Measurements from ENCODE around the gene TM9SF2. TPM values are rescaled to one million over a fixed set of nuclear protein-coding genes. Genes with fewer than 3 reads are reported as not detected.

The TM9SF2 gene
- total and polyA plus RNA-seq, 9 of the 15 experiments (the other 6 are each of a cell fraction or from before 2014, with no cell fraction given) = 23.3 to 83.2 (median 55.1) TPM

- H3K9ac ChIP-seq (ENCODE audit: insufficient read depth in 1 of 2, low read depth in 2 of 2, low read length in 2 of 2) = no peak overlapping the region
- no peak overlapping the region for H3K4me2 ChIP-seq (ENCODE audit: insufficient read depth, low read length)
- no peaks in the 10 kb centered on the region for H4K20me1 ChIP-seq (replicated peaks; ENCODE audit: control insufficient read depth, insufficient read depth, low read length)
- H3K27me3 ChIP-seq (ENCODE audit: control insufficient read depth in 2 of 2, insufficient read depth in 2 of 2, low read length in 2 of 2) = no peaks in the 10 kb centered on the region
- H3K4me3 ChIP-seq = no peak overlapping the region
- no peak for FAIRE-seq
- in situ Hi-C loops (cut with MboI) = no loop called here
- no peak overlapping the region for H2AFZ ChIP-seq (ENCODE audit: low read depth, low read length)
- no peaks in the 10 kb centered on the region for H3K9me1 ChIP-seq (ENCODE audit: control insufficient read depth, insufficient read depth, low read length)
- no peak overlapping the region for H3K27ac ChIP-seq (ENCODE audit: extremely low read depth, low read depth, low read length)
- BruUV-seq (replicated peaks) = no TSS peak
- ChIA-PET CTCF (ENCODE audit: low intra/inter-chr PET ratio) (no interaction called here), POLR2A (no interaction called here)
- H3K79me2 ChIP-seq (ENCODE audit: control insufficient read depth, insufficient read depth, low read length) = no peaks in the 10 kb centered on the region; the same call in 2 of the 3 replicates
- no peak for DNase-seq (ENCODE audit: extremely low read depth in 1 of 4, low spot score in 3 of 4)
- 95% methylated on average over 2 of the region's 2 CpGs for WGBS (ENCODE audit: insufficient coverage, low coverage, missing lambda C conversion rate)
- intact Hi-C loops (cut with micrococcal nuclease) = no loop called here
- no peak for TF ChIP-seq RB1 (IDR thresholded peaks at IDR 0.05; ENCODE audit: low read depth)
- TF ChIP-seq POLR3A (IDR thresholded peaks at IDR 0.05; ENCODE audit: borderline replicate concordance, extremely low read depth, insufficient read depth, insufficient read length) = no peak
- TF ChIP-seq BRD9 (IDR thresholded peaks at IDR 0.05; ENCODE audit: low read depth, partially characterized antibody) = no peak
- no peak for TF ChIP-seq MAFF (IDR thresholded peaks at IDR 0.05; ENCODE audit: low read length)
- H3K36me3 ChIP-seq (ENCODE audit: control insufficient read depth, insufficient read depth, low read length) = peaks cover 51% of the 10 kb centered on the region; the same call in 2 of the 3 replicates
- H3K9me3 ChIP-seq (replicated peaks; ENCODE audit: control insufficient read depth, insufficient read depth, low read depth, low read length) = no peaks in the 10 kb centered on the region
- no peak for ATAC-seq
- no peaks in the 10 kb centered on the region for H3K4me1 ChIP-seq (replicated peaks in 1 of 2; ENCODE audit: control insufficient read depth in 2 of 2, insufficient read depth in 2 of 2, low read length in 2 of 2)
Observed at GRCh38 chr13:99536023-99536422, 34.8 kb downstream of the TM9SF2 start.

- no peaks in the 10 kb centered on the region for H3K27me3 ChIP-seq (ENCODE audit: control insufficient read depth in 2 of 2, insufficient read depth in 2 of 2, low read length in 2 of 2)
- H3K79me2 ChIP-seq (ENCODE audit: control insufficient read depth, insufficient read depth, low read length) = no peaks in the 10 kb centered on the region; the same call in 2 of the 3 replicates
- H3K4me3 ChIP-seq = no peak overlapping the region
- DNase-seq (ENCODE audit: extremely low read depth in 1 of 4, low spot score in 3 of 4) (no peak), FAIRE-seq (no peak), ATAC-seq (no peak)
- H3K4me2 ChIP-seq (ENCODE audit: insufficient read depth, low read length) = no peak overlapping the region
- POLR2A ChIA-PET = interaction anchor here (2.0 kb wide), 1 partner anchor 15 kb away, joined by 6 read pairs; no protein-coding TSS in a partner anchor
- H3K27ac ChIP-seq (ENCODE audit: extremely low read depth, low read depth, low read length) = no peak overlapping the region
- WGBS (ENCODE audit: insufficient coverage, low coverage, missing lambda C conversion rate) = 92% methylated on average over 1 of the region's 1 CpG
- BruUV-seq (replicated peaks) = no TSS peak
- peaks cover 70% of the 10 kb centered on the region for H3K36me3 ChIP-seq (ENCODE audit: control insufficient read depth, insufficient read depth, low read length)
- H4K20me1 ChIP-seq (replicated peaks; ENCODE audit: control insufficient read depth, insufficient read depth, low read length) = no peaks in the 10 kb centered on the region
- CTCF ChIA-PET (ENCODE audit: low intra/inter-chr PET ratio) = no interaction called here
- intact Hi-C loops (cut with micrococcal nuclease) (no loop called here), in situ Hi-C loops (cut with MboI) (no loop called here)
- TF ChIP-seq EP400 (IDR thresholded peaks at IDR 0.05) = no peak
- no peak for TF ChIP-seq ZBTB43 (CRISPR knock-in tag; IDR thresholded peaks at IDR 0.05)
- TF ChIP-seq ESRRB (CRISPR knock-in tag; IDR thresholded peaks at IDR 0.05; ENCODE audit: borderline replicate concordance) = no peak
- no peak for TF ChIP-seq CAMTA2 (CRISPR knock-in tag; conservative IDR thresholded peaks at IDR 0.05)
- TF ChIP-seq TAL1 (IDR thresholded peaks at IDR 0.05) = no peak
- no peak for TF ChIP-seq FOXJ3 (CRISPR knock-in tag; IDR thresholded peaks at IDR 0.05)
- no peak for TF ChIP-seq ZNF57 (CRISPR knock-in tag; IDR thresholded peaks at IDR 0.05)
- no peak for TF ChIP-seq SRSF9 (IDR thresholded peaks at IDR 0.05; ENCODE audit: borderline replicate concordance, low read depth, low read length)
- TF ChIP-seq DPF2 (IDR thresholded peaks at IDR 0.05) = no peak
- no peak for TF ChIP-seq TAF9B (IDR thresholded peaks at IDR 0.05; ENCODE audit: partially characterized antibody)
- TF ChIP-seq RBM14 (IDR thresholded peaks at IDR 0.05; ENCODE audit: borderline replicate concordance, insufficient read depth, low read depth, low read length) = no peak
- no peak for TF ChIP-seq NR4A1 (CRISPR knock-in tag; IDR thresholded peaks at IDR 0.05)
- no peak for TF ChIP-seq NR4A1 (tag; IDR thresholded peaks at IDR 0.05)
- no peaks in the 10 kb centered on the region for H3K4me1 ChIP-seq (replicated peaks in 1 of 2; ENCODE audit: control insufficient read depth in 2 of 2, insufficient read depth in 2 of 2, low read length in 2 of 2)
- no peak overlapping the region for H2AFZ ChIP-seq (ENCODE audit: low read depth, low read length)
- no peaks in the 10 kb centered on the region for H3K9me3 ChIP-seq (replicated peaks; ENCODE audit: control insufficient read depth, insufficient read depth, low read depth, low read length)
- no peak overlapping the region for H3K9ac ChIP-seq (ENCODE audit: insufficient read depth in 1 of 2, low read depth in 2 of 2, low read length in 2 of 2)
- H3K9me1 ChIP-seq (ENCODE audit: control insufficient read depth, insufficient read depth, low read length) = no peaks in the 10 kb centered on the region
Observed at GRCh38 chr13:99540530-99540929, 39.3 kb downstream of the TM9SF2 start.
